ENCODE measurements around the gene PROX1. TPM values are rescaled to one million over a fixed set of nuclear protein-coding genes. Genes with fewer than 3 reads are reported as not detected.

Gene PROX1
- total and polyA plus RNA-seq, 2 donors (not counting 1 experiment from before 2014, with no cell fraction given): 0.24 to 3.8 TPM

- no peak overlapping the region for H3K4me3 ChIP-seq (ENCODE audit: control extremely low read depth in 1 of 5, extremely low read depth in 1 of 5, insufficient read depth in 1 of 5, low read depth in 2 of 5, low read length in 4 of 5)
- TF ChIP-seq EZH2 (IDR thresholded peaks at IDR 0.05; ENCODE audit: borderline replicate concordance, insufficient read depth, low read depth, low read length, poor library complexity, severe bottlenecking) (no peak), CTCF (IDR thresholded peaks at IDR 0.05) (no peak)
- ATAC-seq (ENCODE audit: low read depth) (no peak), DNase-seq (no peak)
- H3K27ac Mint-ChIP-seq: no peak overlapping the region
- H3K9me3 ChIP-seq (ENCODE audit: control extremely low read depth in 1 of 3, control insufficient read depth in 2 of 3, insufficient read depth in 1 of 3, low read length in 2 of 3): no peaks in the 10 kb centered on the region
- no peak overlapping the region for H3K9ac ChIP-seq (ENCODE audit: low read length)
- H4K20me1 ChIP-seq (ENCODE audit: control insufficient read depth, insufficient read depth, low read length, poor library complexity, severe bottlenecking): no peaks in the 10 kb centered on the region
- no peak overlapping the region for H3K4me2 ChIP-seq (replicated peaks; ENCODE audit: low read depth, low read length, poor library complexity, severe bottlenecking)
- ChIA-PET POLR2A (no interaction called here), CTCF (interaction anchor here (0.6 kb wide), 1 partner anchor 180 kb away, joined by 3 read pairs; no protein-coding TSS in a partner anchor)
- no peak overlapping the region for H3K27ac ChIP-seq (ENCODE audit: low read length in 2 of 2)
- H3K4me3 Mint-ChIP-seq: no peak overlapping the region
- H3K27me3 Mint-ChIP-seq: peaks cover 5% of the 10 kb centered on the region
- intact Hi-C loops (cut with micrococcal nuclease): no loop called here
- WGBS (ENCODE audit: insufficient coverage): 57% methylated on average over 1 of the region's 2 CpGs
- no peaks in the 10 kb centered on the region for H3K36me3 ChIP-seq (replicated peaks in 1 of 2; ENCODE audit: control extremely low read depth in 1 of 2, control insufficient read depth in 1 of 2, extremely low read depth in 1 of 2, insufficient read depth in 2 of 2, low read length in 1 of 2)
- H3K9me3 Mint-ChIP-seq (ENCODE audit: insufficient read depth): no peaks in the 10 kb centered on the region
- no peaks in the 10 kb centered on the region for H3K79me2 ChIP-seq (ENCODE audit: control insufficient read depth, insufficient read depth, low read length)
- no peaks in the 10 kb centered on the region for H3K27me3 ChIP-seq (replicated peaks in 1 of 4; ENCODE audit: control extremely low read depth in 1 of 4, control insufficient read depth in 3 of 4, insufficient read depth in 4 of 4, low read length in 3 of 4)
- no peaks in the 10 kb centered on the region for H3K4me1 Mint-ChIP-seq
- H2AFZ ChIP-seq (ENCODE audit: insufficient read depth, low read depth, low read length, poor library complexity, severe bottlenecking): no peak overlapping the region
- no peaks in the 10 kb centered on the region for H3K4me1 ChIP-seq (ENCODE audit: control insufficient read depth in 2 of 2, insufficient read depth in 2 of 2, low read length in 2 of 2)
These were observed 16.2 kb downstream of the PROX1 start for GRCh38 chr1:214004014-214004413.

GRCh38 chr1:214004795-214005194 lies 17.0 kb downstream of the PROX1 start:
- Histone ChIP-seq H3K4me2 (replicated peaks; ENCODE audit: low read depth, low read length, poor library complexity, severe bottlenecking) (no peak overlapping the region), H3K9me3 (ENCODE audit: control extremely low read depth in 1 of 3, control insufficient read depth in 2 of 3, insufficient read depth in 1 of 3, low read length in 2 of 3) (no peaks in the 10 kb centered on the region), H3K4me1 (ENCODE audit: control insufficient read depth in 2 of 2, insufficient read depth in 2 of 2, low read length in 2 of 2) (no peaks in the 10 kb centered on the region), H3K4me3 (ENCODE audit: control extremely low read depth in 1 of 5, extremely low read depth in 1 of 5, insufficient read depth in 1 of 5, low read depth in 2 of 5, low read length in 4 of 5) (no peak overlapping the region), H4K20me1 (ENCODE audit: control insufficient read depth, insufficient read depth, low read length, poor library complexity, severe bottlenecking) (no peaks in the 10 kb centered on the region), H3K9ac (ENCODE audit: low read length) (no peak overlapping the region), H3K27ac (ENCODE audit: low read length in 2 of 2) (no peak overlapping the region), H3K36me3 (replicated peaks in 1 of 2; ENCODE audit: control extremely low read depth in 1 of 2, control insufficient read depth in 1 of 2, extremely low read depth in 1 of 2, insufficient read depth in 2 of 2, low read length in 1 of 2) (no peaks in the 10 kb centered on the region), H2AFZ (ENCODE audit: insufficient read depth, low read depth, low read length, poor library complexity, severe bottlenecking) (no peak overlapping the region), H3K79me2 (ENCODE audit: control insufficient read depth, insufficient read depth, low read length) (no peaks in the 10 kb centered on the region), H3K27me3 (replicated peaks in 1 of 4; ENCODE audit: control extremely low read depth in 1 of 4, control insufficient read depth in 3 of 4, insufficient read depth in 4 of 4, low read length in 3 of 4) (no peaks in the 10 kb centered on the region)
- intact Hi-C loops (cut with micrococcal nuclease): no loop called here
- CTCF ChIA-PET: interaction anchor here (0.6 kb wide), 1 partner anchor 14 kb away, joined by 3 read pairs; no protein-coding TSS in a partner anchor
- no peak for ATAC-seq (ENCODE audit: low read depth)
- POLR2A ChIA-PET: no interaction called here
- TF ChIP-seq CTCF (IDR thresholded peaks at IDR 0.05): no peak
- TF ChIP-seq EZH2 (IDR thresholded peaks at IDR 0.05; ENCODE audit: borderline replicate concordance, insufficient read depth, low read depth, low read length, poor library complexity, severe bottlenecking): no peak
- H3K27me3 Mint-ChIP-seq: peaks cover 5% of the 10 kb centered on the region
- no peak for DNase-seq
- no peak overlapping the region for H3K27ac Mint-ChIP-seq
- no peaks in the 10 kb centered on the region for H3K4me1 Mint-ChIP-seq
- no peaks in the 10 kb centered on the region for H3K9me3 Mint-ChIP-seq (ENCODE audit: insufficient read depth)
- H3K4me3 Mint-ChIP-seq: no peak overlapping the region
- 100% methylated on average over 2 of the region's 4 CpGs for WGBS (ENCODE audit: insufficient coverage)

Measured in B cell (primary cell).